GM13976 (cell line): Measurements from ENCODE around the gene SLC36A4.
"Not testable (repeated sequence)": the region's sequence is repeated elsewhere in the genome, so short reads cannot be mapped to it uniquely, and the experiment has no call there.

Source experiments
- DNase-seq: peaks from one replicate; pipeline ENCODE4 v3.0.0; 2012; ENCODE audit warnings: low spot score
- in situ Hi-C: fragments of 300-500 bp; cut with MboI; formaldehyde crosslinking; loops from one replicate; pipeline ENCODE4 v1.12.0; 2022; ENCODE audit warnings: low sequenced_read_pairs, mixed read lengths, inconsistent platforms; ENCODE audit not compliant: unreplicated experiment
- TF ChIP-seq, protein P1 (sequence below): IDR thresholded peaks from 2 replicates; pipeline ENCODE4 v1.5.1; 2012; ENCODE audit warnings: borderline replicate concordance, mild to moderate bottlenecking; ENCODE audit not compliant: insufficient read depth; ENCODE audit errors: extremely low read depth, missing control alignments, control extremely low read depth

Gene SLC36A4

DNA sequence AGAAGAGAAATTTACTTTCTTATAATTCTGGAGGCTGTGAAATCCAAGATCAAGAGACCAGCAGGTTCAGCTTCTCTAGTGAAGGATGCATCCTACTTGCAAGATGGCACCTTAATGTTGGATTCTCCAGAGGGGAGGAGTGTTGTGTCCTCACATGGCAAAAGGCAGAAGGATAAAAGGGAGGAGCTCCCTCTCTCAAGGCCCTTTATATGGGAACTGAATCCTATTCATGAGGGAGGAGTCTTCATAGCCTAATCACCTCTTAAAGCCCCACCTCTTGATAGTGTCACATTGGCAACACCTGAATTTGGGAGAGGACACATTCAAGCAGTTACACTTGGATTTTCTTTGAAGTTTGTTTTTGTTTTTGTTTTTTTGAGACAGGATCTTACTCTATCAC lies 79.5 kb downstream of the SLC36A4 start:
- in situ Hi-C loops, result no loop called here
- no peak for DNase-seq
- TF ChIP-seq, protein P1, sequence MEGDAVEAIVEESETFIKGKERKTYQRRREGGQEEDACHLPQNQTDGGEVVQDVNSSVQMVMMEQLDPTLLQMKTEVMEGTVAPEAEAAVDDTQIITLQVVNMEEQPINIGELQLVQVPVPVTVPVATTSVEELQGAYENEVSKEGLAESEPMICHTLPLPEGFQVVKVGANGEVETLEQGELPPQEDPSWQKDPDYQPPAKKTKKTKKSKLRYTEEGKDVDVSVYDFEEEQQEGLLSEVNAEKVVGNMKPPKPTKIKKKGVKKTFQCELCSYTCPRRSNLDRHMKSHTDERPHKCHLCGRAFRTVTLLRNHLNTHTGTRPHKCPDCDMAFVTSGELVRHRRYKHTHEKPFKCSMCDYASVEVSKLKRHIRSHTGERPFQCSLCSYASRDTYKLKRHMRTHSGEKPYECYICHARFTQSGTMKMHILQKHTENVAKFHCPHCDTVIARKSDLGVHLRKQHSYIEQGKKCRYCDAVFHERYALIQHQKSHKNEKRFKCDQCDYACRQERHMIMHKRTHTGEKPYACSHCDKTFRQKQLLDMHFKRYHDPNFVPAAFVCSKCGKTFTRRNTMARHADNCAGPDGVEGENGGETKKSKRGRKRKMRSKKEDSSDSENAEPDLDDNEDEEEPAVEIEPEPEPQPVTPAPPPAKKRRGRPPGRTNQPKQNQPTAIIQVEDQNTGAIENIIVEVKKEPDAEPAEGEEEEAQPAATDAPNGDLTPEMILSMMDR, result no peak

DNA sequence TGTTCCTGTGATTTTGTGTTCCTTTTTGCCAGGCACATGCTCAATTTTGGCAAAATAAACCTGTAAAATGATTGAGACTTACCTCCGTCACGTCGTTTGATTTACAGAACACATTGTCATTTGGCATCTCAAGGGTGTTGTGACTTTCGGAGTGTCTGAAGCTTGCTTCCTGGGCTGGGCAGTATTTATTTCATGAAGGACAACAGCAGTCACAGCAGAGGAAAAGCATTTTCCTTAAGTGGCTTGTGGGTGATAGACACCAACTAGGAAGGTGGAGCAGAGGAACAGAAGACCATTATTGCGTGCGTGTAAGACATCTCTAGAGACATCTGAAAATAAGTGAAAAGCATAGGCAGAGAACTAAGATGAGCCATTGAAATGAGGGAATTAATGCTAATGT lies 80.2 kb downstream of the SLC36A4 start:
- TF ChIP-seq, protein P1, result no peak
- DNase-seq, result no peak
- in situ Hi-C loops, result no loop called here

DNA sequence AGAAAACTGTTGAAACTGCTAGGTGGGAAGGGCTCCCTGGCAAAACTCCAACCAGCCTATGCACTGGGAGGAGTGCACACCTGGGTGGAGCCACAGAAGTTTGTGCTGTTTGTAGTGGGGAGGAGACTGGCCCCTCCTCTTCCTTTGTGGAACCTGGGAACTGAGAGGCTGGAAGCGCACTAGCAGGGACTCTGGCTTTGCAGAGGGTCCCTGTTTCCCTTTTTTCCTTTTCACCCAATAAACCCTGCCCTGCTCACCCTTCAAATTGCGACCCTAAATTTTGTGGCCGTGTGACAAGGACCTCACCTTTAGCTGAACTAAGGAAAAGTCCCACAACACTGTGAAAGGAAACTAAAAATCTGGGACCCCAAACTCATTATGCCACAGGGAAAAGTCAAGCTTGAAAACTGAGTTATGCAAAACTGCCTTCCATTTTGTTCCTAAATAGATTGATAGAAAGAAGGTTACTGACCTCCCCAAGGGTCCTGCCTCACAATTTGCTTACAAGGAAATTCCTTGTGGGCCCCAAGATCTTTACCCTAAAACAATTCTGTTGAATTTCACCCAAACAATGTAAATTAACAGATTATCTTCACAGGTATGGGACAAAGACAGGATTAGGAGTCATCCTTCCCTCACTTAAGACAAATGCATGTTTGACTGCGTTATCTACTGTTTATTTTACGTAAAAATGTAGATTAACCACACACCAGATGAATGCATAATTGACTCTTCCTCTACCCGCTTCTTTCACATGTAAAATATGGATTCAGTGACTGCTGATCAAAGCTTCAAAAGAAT lies 81.0 kb downstream of the SLC36A4 start:
- in situ Hi-C loops, result no loop called here
- TF ChIP-seq, protein P1, result no peak
- DNase-seq, result no peak

- in situ Hi-C loops, result no loop called here
- no peak for DNase-seq
- TF ChIP-seq, protein P1, result no peak
Measured at GRCh38 chr11:93114304-93114703, 83.5 kb downstream of the SLC36A4 start.

DNA sequence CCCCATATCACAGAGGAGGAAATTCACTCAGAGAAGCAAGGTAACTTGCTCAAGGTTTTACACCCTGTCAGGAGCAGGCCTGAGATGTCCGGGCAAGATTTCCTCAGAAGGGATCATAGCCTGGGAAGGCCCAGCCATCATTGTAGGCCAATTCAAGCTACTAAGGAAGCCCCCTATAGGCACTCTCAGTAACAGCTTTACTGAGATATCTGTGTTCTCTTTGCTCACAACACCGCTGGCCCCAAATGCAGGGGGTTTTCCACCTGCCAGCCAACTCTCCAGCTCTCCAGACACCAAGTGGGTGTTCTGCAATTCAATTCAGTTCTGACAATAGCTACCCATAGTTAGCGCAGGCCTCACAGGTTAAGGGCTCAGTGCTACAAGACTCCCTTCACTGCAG lies 84.0 kb downstream of the SLC36A4 start:
- TF ChIP-seq, protein P1, result no peak
- in situ Hi-C loops, result no loop called here

GRCh38 chr11:93111147-93111546 lies 86.6 kb downstream of the SLC36A4 start:
- DNase-seq, in situ Hi-C loops: not testable (repeated sequence)

More for the DNA sequence above, 84.0 kb downstream of the SLC36A4 start:
- no peak for DNase-seq

- DNase-seq, result no peak
- TF ChIP-seq, protein P1, result no peak
- in situ Hi-C loops, result no loop called here
Measured at GRCh38 chr11:93100211-93100610, 97.6 kb downstream of the SLC36A4 start.
